CD4-positive, CD25-positive, alpha-beta regulatory T cell (primary cell): ENCODE results near the gene FERMT3. TPM values are rescaled to one million over a fixed set of nuclear protein-coding genes. Genes with fewer than 3 reads are reported as not detected.

Experiments
- ATAC-seq, 2 donors: fragments of 150-1000 bp; cut with Tn5 transposase; one replicate each; pipeline ENCODE4 v1.10.0; 2021; ENCODE audit warnings: low read depth in 2 of 2, moderate number of reproducible peaks in 2 of 2, moderate library complexity in 1 of 2
- DNase-seq, 3 donors: peaks; one replicate each; pipeline versions ENCODE4 v3.0.0 to v3.0.0-alpha.2; 2012 to 2022; ENCODE audit warnings: mixed read lengths in 1 of 3
- H3K27ac ChIP-seq: one replicate; pipeline ENCODE4 v1.7.0; 2013; ENCODE audit warnings: mild to moderate bottlenecking, low read length; ENCODE audit not compliant: insufficient read depth, poor library complexity, severe bottlenecking
- H3K27me3 ChIP-seq: one replicate; pipeline ENCODE4 v1.7.0; 2013; ENCODE audit warnings: low read length; ENCODE audit not compliant: control insufficient read depth, insufficient read depth
- H3K36me3 ChIP-seq: one replicate; pipeline ENCODE4 v1.7.0; 2013; ENCODE audit warnings: mild to moderate bottlenecking, low read length, moderate library complexity; ENCODE audit not compliant: control insufficient read depth, insufficient read depth
- H3K4me1 ChIP-seq: 2 replicates; pipeline ENCODE4 v1.7.0; 2013; ENCODE audit warnings: mild to moderate bottlenecking, low read length; ENCODE audit not compliant: insufficient read depth, control insufficient read depth, poor library complexity, severe bottlenecking
- H3K4me3 ChIP-seq: one replicate; pipeline ENCODE4 v1.7.0; 2013; ENCODE audit warnings: low read depth, mild to moderate bottlenecking, low read length, moderate library complexity
- H3K9me3 ChIP-seq, 2 experiments: 1 replicate in 1 of 2; 2 replicates in 1 of 2; pipeline ENCODE4 v1.7.0; 2013; ENCODE audit warnings: low read length in 2 of 2, mild to moderate bottlenecking in 1 of 2, moderate library complexity in 1 of 2; ENCODE audit not compliant: control insufficient read depth in 2 of 2
- H3K27ac Mint-ChIP-seq, 3 donors: one replicate each; pipeline ENCODE4 v1.8.0; 2020 to 2022; ENCODE audit warnings: mild to moderate bottlenecking in 3 of 3, mixed read lengths in 3 of 3, moderate library complexity in 2 of 3
- H3K27me3 Mint-ChIP-seq: one replicate; pipeline ENCODE4 v1.8.0; 2022; ENCODE audit warnings: mild to moderate bottlenecking, mixed read lengths
- H3K36me3 Mint-ChIP-seq: one replicate; pipeline ENCODE4 v1.8.0; 2020; ENCODE audit warnings: mixed read lengths
- H3K4me1 Mint-ChIP-seq, 4 donors: one replicate each; pipeline ENCODE4 v1.8.0; 2020 to 2022; ENCODE audit warnings: mixed read lengths in 4 of 4, mild to moderate bottlenecking in 1 of 4
- H3K4me3 Mint-ChIP-seq, 4 donors: one replicate each; pipeline ENCODE4 v1.8.0; 2020 to 2022; ENCODE audit warnings: mild to moderate bottlenecking in 4 of 4, mixed read lengths in 4 of 4, moderate library complexity in 3 of 4
- H3K9me3 Mint-ChIP-seq, 7 donors: one replicate each; pipeline ENCODE4 v1.8.0; 2020 to 2022; ENCODE audit warnings: mixed read lengths in 7 of 7, mild to moderate bottlenecking in 3 of 7, moderate library complexity in 2 of 7
- polyA plus RNA-seq, 4 donors: library from polyadenylated mRNA; unstranded; fragments of 300-500 nt; fragmentation: Illumina TruSeq; gene quantifications; one replicate each; pipeline ENCODE4 v1.2.3, GENCODE V29; 2021
- total RNA-seq: library from RNA; stranded (reverse); gene quantifications from one replicate; pipeline ENCODE4 v1.2.3, GENCODE V29; 2022

Gene FERMT3
- total and polyA plus RNA-seq, 5 donors from 2014 or later: 151 to 183 (median 167) TPM

DNA sequence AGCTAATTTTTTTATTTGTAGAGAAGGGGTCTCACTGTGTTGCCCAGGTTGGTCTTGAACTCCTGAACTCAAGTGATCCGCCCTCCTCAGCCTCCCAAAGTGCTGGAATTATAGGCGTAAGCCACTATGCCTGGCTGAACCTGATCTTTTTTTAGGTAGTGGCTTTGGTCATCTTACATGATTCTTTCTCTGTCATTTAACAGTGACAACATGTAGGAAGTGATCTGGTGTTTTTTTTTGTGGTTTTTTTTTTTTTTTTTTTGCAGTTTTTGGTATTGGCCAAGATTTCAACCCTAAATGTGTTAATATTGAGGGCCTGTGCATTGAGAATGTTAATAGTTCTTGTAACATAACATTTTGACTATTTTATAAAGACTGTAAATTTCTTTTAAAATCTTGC lies 8.0 kb upstream of the FERMT3 start:
- H3K27ac Mint-ChIP-seq: no peak overlapping the region
- no peak overlapping the region for H3K27ac ChIP-seq

DNA sequence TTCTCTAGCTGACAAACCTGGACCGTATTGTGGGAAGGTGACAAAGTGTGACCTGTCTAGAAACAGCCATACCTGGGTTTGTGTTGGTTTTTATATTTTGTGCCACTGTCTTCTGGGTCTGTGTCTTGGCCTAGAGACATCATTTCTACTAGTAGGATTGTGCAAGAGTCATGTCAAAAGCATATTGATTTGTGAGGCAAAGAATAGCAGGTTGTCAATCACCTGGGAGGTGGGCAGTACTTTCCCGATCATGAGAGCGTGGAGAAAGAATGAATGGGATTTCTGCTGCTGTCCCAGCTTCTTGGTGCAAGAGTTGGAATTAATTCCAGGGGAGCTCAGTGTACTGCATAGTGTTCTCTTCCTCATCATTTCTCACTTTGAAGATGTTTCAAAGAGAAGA lies 5.0 kb upstream of the FERMT3 start:
- Histone ChIP-seq H3K9me3 (no peaks in the 10 kb centered on the region), H3K27ac (no peak overlapping the region), H3K27me3 (no peaks in the 10 kb centered on the region), H3K4me1 (peaks cover 19% of the 10 kb centered on the region), H3K4me3 (no peak overlapping the region), H3K36me3 (peaks cover 66% of the 10 kb centered on the region)
- Mint-ChIP-seq H3K36me3 (peaks cover 42% of the 10 kb centered on the region), H3K9me3 (no peaks in the 10 kb centered on the region), H3K27me3 (no peaks in the 10 kb centered on the region), H3K4me1 (peaks cover 6 to 31% (median 16%) of the 10 kb centered on the region in 4 donors), H3K4me3 (peak overlapping the region in 1 of 4 donors; percentile 41), H3K27ac (peak overlapping the region in 1 of 3 donors; percentile 67)
- ATAC-seq: no peak
- no peak for DNase-seq

More for the DNA sequence above, 8.0 kb upstream of the FERMT3 start:
- Histone ChIP-seq H3K27me3 (no peaks in the 10 kb centered on the region), H3K4me1 (no peaks in the 10 kb centered on the region), H3K9me3 (no peaks in the 10 kb centered on the region), H3K36me3 (peaks cover 89% of the 10 kb centered on the region), H3K4me3 (no peak overlapping the region)
- no peaks in the 10 kb centered on the region for H3K27me3 Mint-ChIP-seq
- no peak for DNase-seq
- H3K4me1 Mint-ChIP-seq: peaks cover 0 to 10% (median 7%) of the 10 kb centered on the region in 4 donors
- ATAC-seq: no peak
- no peak overlapping the region for H3K4me3 Mint-ChIP-seq
- H3K9me3 Mint-ChIP-seq: no peaks in the 10 kb centered on the region
- peaks cover 54% of the 10 kb centered on the region for H3K36me3 Mint-ChIP-seq

DNA sequence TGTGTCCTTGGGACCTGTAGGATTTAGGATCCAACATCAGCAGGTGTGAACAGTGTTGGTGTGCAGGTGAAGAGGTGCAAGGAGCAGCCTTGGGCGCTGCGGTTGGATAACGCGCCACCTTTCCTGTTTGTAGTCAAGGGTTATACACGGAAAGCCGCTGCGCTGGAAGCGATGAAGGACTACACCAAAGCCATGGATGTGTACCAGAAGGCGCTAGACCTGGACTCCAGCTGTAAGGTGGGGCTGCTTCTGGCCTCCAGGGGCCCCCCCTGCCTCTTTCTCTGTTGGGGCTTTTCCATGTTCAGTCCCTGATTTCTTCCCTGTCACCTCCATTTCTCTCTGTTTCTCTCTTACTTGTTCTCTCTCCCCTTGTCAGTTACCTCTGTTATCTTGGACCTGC lies 3.5 kb upstream of the FERMT3 start:
- Histone ChIP-seq H3K9me3 (no peaks in the 10 kb centered on the region), H3K36me3 (peaks cover 52% of the 10 kb centered on the region), H3K27ac (no peak overlapping the region), H3K27me3 (no peaks in the 10 kb centered on the region), H3K4me1 (peaks cover 30% of the 10 kb centered on the region), H3K4me3 (no peak overlapping the region)
- H3K4me1 Mint-ChIP-seq: peaks cover 6 to 39% (median 18%) of the 10 kb centered on the region in 4 donors
- peak overlapping the region in 1 of 3 donors; percentile 83 for H3K27ac Mint-ChIP-seq
- no peak overlapping the region for H3K4me3 Mint-ChIP-seq
- no peaks in the 10 kb centered on the region for H3K9me3 Mint-ChIP-seq
- ATAC-seq: no peak
- DNase-seq: no peak
- peaks cover 31% of the 10 kb centered on the region for H3K36me3 Mint-ChIP-seq
- H3K27me3 Mint-ChIP-seq: no peaks in the 10 kb centered on the region

DNA sequence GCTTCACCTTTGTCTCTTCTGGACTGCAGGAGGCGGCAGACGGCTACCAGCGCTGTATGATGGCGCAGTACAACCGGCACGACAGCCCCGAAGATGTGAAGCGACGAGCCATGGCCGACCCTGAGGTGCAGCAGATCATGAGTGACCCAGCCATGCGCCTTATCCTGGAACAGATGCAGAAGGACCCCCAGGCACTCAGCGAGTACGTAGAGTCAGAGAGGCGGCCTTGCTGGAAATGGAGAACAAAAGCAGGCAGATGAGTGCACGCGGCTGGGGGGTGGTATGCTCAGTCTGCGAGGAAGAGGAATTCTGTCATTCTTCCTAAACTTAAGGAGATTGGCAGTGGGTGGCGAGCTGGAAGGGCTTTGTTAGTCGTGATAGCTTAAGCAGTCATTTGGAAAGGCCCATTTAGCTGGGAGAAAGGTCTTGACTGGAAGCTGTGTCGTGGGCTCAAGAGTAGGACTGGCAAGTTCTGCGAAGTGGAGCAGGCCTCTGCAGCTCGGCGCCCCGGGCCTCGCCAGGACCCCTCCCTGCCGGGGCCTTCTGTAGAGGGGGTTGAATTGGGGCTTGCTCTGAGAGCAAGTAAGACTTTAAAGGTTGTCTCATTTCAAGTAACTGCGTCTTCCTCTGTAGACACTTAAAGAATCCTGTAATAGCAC lies 3.0 kb upstream of the FERMT3 start:
- Histone ChIP-seq H3K27ac (no peak overlapping the region), H3K9me3 (no peaks in the 10 kb centered on the region), H3K27me3 (no peaks in the 10 kb centered on the region), H3K4me1 (peaks cover 35% of the 10 kb centered on the region), H3K36me3 (peaks cover 47% of the 10 kb centered on the region), H3K4me3 (no peak overlapping the region)
- ATAC-seq (no peak), DNase-seq (no peak)
- peaks cover 31% of the 10 kb centered on the region for H3K36me3 Mint-ChIP-seq
- H3K27me3 Mint-ChIP-seq: no peaks in the 10 kb centered on the region
- H3K4me1 Mint-ChIP-seq: peaks cover 6 to 41% (median 19%) of the 10 kb centered on the region in 4 donors
- peak overlapping the region in 2 of 3 donors; percentile 78 to 83 for H3K27ac Mint-ChIP-seq
- H3K9me3 Mint-ChIP-seq: no peaks in the 10 kb centered on the region
- H3K4me3 Mint-ChIP-seq: peak overlapping the region in 1 of 4 donors; percentile 3

DNA sequence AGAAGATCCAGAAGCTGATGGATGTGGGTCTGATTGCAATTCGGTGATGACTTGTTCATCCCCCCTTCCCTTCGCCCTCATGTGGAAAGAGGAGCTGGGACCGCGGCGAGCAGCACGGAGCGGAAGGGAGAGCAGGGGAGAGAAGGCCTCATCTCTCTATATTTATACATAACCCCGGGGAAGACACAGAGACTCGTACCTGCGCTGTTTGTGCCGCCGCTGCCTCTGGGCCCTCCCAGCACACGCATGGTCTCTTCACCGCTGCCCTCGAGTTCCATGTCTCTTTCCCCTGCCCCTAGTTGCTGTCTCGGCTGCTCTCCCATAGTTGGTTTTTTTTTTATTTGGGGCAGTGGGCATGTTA lies 2.5 kb upstream of the FERMT3 start:
- peak overlapping the region in 2 of 3 donors; percentile 83 to 89 for H3K27ac Mint-ChIP-seq
- H3K9me3 Mint-ChIP-seq: no peaks in the 10 kb centered on the region
- H3K4me1 ChIP-seq: peaks cover 40% of the 10 kb centered on the region
- H3K4me3 ChIP-seq: no peak overlapping the region
- DNase-seq (no peak), ATAC-seq (no peak)
- peaks cover 48% of the 10 kb centered on the region for H3K36me3 ChIP-seq
- no peaks in the 10 kb centered on the region for H3K9me3 ChIP-seq
- H3K27me3 ChIP-seq: no peaks in the 10 kb centered on the region
- H3K27me3 Mint-ChIP-seq: no peaks in the 10 kb centered on the region
- H3K4me1 Mint-ChIP-seq: peaks cover 6 to 47% (median 21%) of the 10 kb centered on the region in 4 donors
- H3K4me3 Mint-ChIP-seq: no peak overlapping the region
- H3K27ac ChIP-seq: peak overlapping the region; percentile 18
- H3K36me3 Mint-ChIP-seq: peaks cover 31% of the 10 kb centered on the region

DNA sequence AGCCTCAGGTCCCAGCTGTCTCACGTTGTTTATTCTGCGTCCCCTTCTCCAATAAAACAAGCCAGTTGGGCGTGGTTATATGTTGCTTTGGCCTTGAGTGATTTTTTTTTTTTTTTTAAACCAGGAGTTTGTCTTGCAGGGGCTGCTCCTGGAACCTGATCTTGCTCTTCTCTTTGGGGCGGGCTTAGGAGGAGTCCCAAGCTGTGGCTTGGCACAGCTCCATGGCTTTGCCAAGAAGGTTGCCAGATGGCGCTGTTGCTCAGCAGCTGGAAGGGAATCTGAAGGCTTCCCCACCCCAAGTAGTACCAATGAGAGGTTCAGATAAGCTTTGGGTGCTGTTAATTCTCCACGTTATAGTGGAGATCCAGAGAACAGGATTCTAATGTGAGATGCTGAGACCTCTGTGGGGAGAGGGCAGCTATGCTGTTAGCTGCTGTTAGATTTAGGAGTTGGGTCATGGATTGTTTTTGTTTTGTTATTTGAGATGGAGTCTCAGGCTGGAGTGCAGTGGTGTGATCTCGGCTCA lies 2.0 kb upstream of the FERMT3 start:
- Histone ChIP-seq H3K4me1 (peaks cover 41% of the 10 kb centered on the region), H3K9me3 (no peaks in the 10 kb centered on the region), H3K27me3 (no peaks in the 10 kb centered on the region), H3K27ac (peak overlapping the region; percentile 18), H3K36me3 (peaks cover 48% of the 10 kb centered on the region), H3K4me3 (no peak overlapping the region)
- H3K9me3 Mint-ChIP-seq: no peaks in the 10 kb centered on the region
- H3K4me3 Mint-ChIP-seq: peak overlapping the region; percentile 80 to 87 (median 82)
- H3K4me1 Mint-ChIP-seq: peaks cover 6 to 50% (median 21%) of the 10 kb centered on the region in 4 donors
- ATAC-seq (peak; percentile 44 to 54), DNase-seq (peak; percentile 71 to 86 (median 83))
- H3K36me3 Mint-ChIP-seq: peaks cover 31% of the 10 kb centered on the region
- H3K27ac Mint-ChIP-seq: peak overlapping the region; percentile 83 to 95 (median 89)
- no peaks in the 10 kb centered on the region for H3K27me3 Mint-ChIP-seq

DNA sequence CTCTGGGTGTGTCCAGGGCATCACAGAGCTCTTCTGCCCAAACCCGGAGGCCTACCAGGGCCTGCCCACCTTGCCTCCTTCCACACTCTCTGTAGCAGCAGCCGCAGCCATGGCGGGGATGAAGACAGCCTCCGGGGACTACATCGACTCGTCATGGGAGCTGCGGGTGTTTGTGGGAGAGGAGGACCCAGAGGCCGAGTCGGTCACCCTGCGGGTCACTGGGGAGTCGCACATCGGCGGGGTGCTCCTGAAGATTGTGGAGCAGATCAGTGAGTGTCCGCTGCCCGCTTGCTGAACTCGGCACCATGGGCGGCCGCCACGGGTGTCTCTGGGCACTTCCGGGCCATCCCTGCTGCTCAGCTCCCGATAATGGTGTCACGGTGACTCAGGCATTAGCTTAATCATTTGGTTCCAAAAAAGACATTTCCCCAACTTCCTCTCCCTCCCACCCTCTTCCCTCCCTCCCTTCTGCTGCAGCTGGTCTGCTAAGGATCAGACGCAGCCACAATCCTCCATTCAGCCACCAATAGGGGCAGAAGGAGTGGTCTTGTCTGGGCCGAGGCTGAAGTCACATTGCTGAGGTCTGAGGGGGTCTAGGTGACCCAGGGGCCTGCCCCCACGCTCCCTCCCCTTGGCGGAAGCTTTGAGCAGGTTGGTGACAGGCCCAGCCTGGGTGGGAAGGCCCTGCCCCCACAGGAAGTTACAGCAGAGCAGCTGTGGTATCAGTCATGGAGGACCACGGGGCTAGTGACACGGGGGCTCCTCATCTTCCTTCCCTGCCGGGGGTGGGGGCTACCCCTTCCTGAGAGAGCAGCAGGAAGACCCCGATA lies 950 bp downstream of the FERMT3 start:
- Mint-ChIP-seq H3K36me3 (peaks cover 19% of the 10 kb centered on the region), H3K27ac (peak overlapping the region; percentile 91 to 96 (median 94)), H3K4me3 (peak overlapping the region; percentile 93 to 99 (median 96)), H3K27me3 (no peaks in the 10 kb centered on the region), H3K4me1 (peaks cover 7 to 64% (median 28%) of the 10 kb centered on the region in 4 donors), H3K9me3 (no peaks in the 10 kb centered on the region)
- Histone ChIP-seq H3K4me1 (peaks cover 41% of the 10 kb centered on the region), H3K4me3 (peak overlapping the region; percentile 84), H3K27ac (peak overlapping the region; percentile 85), H3K9me3 (no peaks in the 10 kb centered on the region), H3K36me3 (peaks cover 45% of the 10 kb centered on the region), H3K27me3 (no peaks in the 10 kb centered on the region)
- ATAC-seq (peak; percentile 76 to 78), DNase-seq (peak; percentile 54 to 90 (median 74))
